NCI-H1436 (cell line): ENCODE measurements around the gene ALG12.

Source experiments
- DNase-seq: peaks from one replicate; lab custom pipeline; 2025; lab: John Stamatoyannopoulos, UW

The ALG12 gene

GRCh38 chr22:49957826-49958365 lies 39.7 kb upstream of the ALG12 start:
- no peak for DNase-seq

GRCh38 chr22:49956914-49957825 lies 38.9 kb upstream of the ALG12 start:
- no peak for DNase-seq

GRCh38 chr22:49956418-49956770 lies 38.2 kb upstream of the ALG12 start:
- no peak for DNase-seq

- DNase-seq: no peak
Observed at GRCh38 chr22:49955581-49956417, 37.6 kb upstream of the ALG12 start.

- no peak for DNase-seq
Observed at GRCh38 chr22:49954991-49955580, 36.8 kb upstream of the ALG12 start.

GRCh38 chr22:49954354-49954753 lies 36.1 kb upstream of the ALG12 start:
- no peak for DNase-seq

GRCh38 chr22:49953680-49954344 lies 35.6 kb upstream of the ALG12 start:
- no peak for DNase-seq

- DNase-seq: no peak
Observed at GRCh38 chr22:49953027-49953679, 34.9 kb upstream of the ALG12 start.

GRCh38 chr22:49951986-49952896 lies 34.0 kb upstream of the ALG12 start:
- DNase-seq: no peak

- DNase-seq: no peak
Observed at GRCh38 chr22:49951678-49951985, 33.4 kb upstream of the ALG12 start.

GRCh38 chr22:49951000-49951677 lies 32.9 kb upstream of the ALG12 start:
- no peak for DNase-seq

GRCh38 chr22:49950396-49950994 lies 32.3 kb upstream of the ALG12 start:
- no peak for DNase-seq

- DNase-seq: no peak
Observed at GRCh38 chr22:49949914-49950292, 31.7 kb upstream of the ALG12 start.

- DNase-seq: no peak
Observed at GRCh38 chr22:49948958-49949913, 31.0 kb upstream of the ALG12 start.

GRCh38 chr22:49948116-49948957 lies 30.1 kb upstream of the ALG12 start:
- no peak for DNase-seq

GRCh38 chr22:49947296-49947622 lies 29.0 kb upstream of the ALG12 start:
- DNase-seq: no peak

GRCh38 chr22:49946612-49947295 lies 28.5 kb upstream of the ALG12 start:
- DNase-seq: no peak
